Keratinocyte (primary cell): ENCODE measurements around the gene CCR8. TPM values are rescaled to one million over a fixed set of nuclear protein-coding genes. Genes with fewer than 3 reads are reported as not detected.

Source experiments
- DNase-seq: peaks from one replicate; pipeline ENCODE4 v3.0.0-alpha.2; 2011; ENCODE audit warnings: low read depth, missing footprints, low spot score
- FAIRE-seq: peaks from 2 replicates; lab custom pipeline; 2011; peaks lifted over from hg19 to GRCh38; lab: Jason Lieb, UNC
- H2AFZ ChIP-seq: 2 replicates; pipeline ENCODE4 v1.6.0; 2012; ENCODE audit warnings: low read length, control low read depth, inconsistent platforms; ENCODE audit not compliant: control insufficient read depth
- H3K27ac ChIP-seq: 2 replicates; pipeline ENCODE4 v1.5.1; 2011; ENCODE audit warnings: low read length; ENCODE audit not compliant: control insufficient read depth, insufficient read depth
- H3K27me3 ChIP-seq: 3 replicates; pipeline ENCODE4 v1.6.0; 2011; ENCODE audit warnings: low read length; ENCODE audit not compliant: control insufficient read depth, insufficient read depth; ENCODE audit errors: extremely low read depth
- H3K36me3 ChIP-seq, 2 experiments: 2 replicates in 1 of 2; 3 replicates in 1 of 2; pipeline ENCODE4 v1.5.1; 2011; ENCODE audit warnings: low read length in 2 of 2, mild to moderate bottlenecking in 1 of 2; ENCODE audit not compliant: control insufficient read depth in 2 of 2, insufficient read depth in 2 of 2; ENCODE audit errors: extremely low read depth in 1 of 2
- H3K4me1 ChIP-seq: 3 replicates; pipeline ENCODE4 v1.5.1; 2011; ENCODE audit warnings: low read length; ENCODE audit not compliant: control insufficient read depth, insufficient read depth; ENCODE audit errors: extremely low read depth
- H3K4me2 ChIP-seq: 3 replicates; pipeline ENCODE4 v1.6.0; 2011; ENCODE audit warnings: low read depth, low read length; ENCODE audit not compliant: control insufficient read depth, insufficient read depth; ENCODE audit errors: extremely low read depth
- H3K4me3 ChIP-seq, 3 experiments: fragments of 200-600 bp in 1 of 3; sonication (generic) in 1 of 3; 2 replicates in 2 of 3; 3 replicates in 1 of 3; pipeline ENCODE4 v1.5.1; 2011 to 2016; ENCODE audit warnings: low read length in 3 of 3, mild to moderate bottlenecking in 3 of 3, control low read depth in 2 of 3, inconsistent platforms in 1 of 3, low read depth in 1 of 3, mixed read lengths in 1 of 3, mixed run types in 1 of 3, moderate library complexity in 1 of 3; ENCODE audit not compliant: control insufficient read depth in 2 of 3, insufficient read depth in 2 of 3; ENCODE audit errors: extremely low read depth in 1 of 3
- H3K79me2 ChIP-seq: 2 replicates; pipeline ENCODE4 v1.6.0; 2012; ENCODE audit warnings: low read length; ENCODE audit not compliant: control insufficient read depth, insufficient read depth
- H3K9ac ChIP-seq: 3 replicates; pipeline ENCODE4 v1.6.0; 2011; ENCODE audit warnings: low read length; ENCODE audit not compliant: control insufficient read depth, insufficient read depth; ENCODE audit errors: extremely low read depth
- H3K9me1 ChIP-seq: 3 replicates; pipeline ENCODE4 v1.6.0; 2011; ENCODE audit warnings: low read length; ENCODE audit not compliant: control insufficient read depth, insufficient read depth; ENCODE audit errors: extremely low read depth
- H3K9me3 ChIP-seq: 2 replicates; pipeline ENCODE4 v1.5.1; 2012; ENCODE audit warnings: low read depth, low read length; ENCODE audit not compliant: control insufficient read depth
- H4K20me1 ChIP-seq: 3 replicates; pipeline ENCODE4 v1.6.0; 2011; ENCODE audit warnings: low read length; ENCODE audit not compliant: control insufficient read depth, insufficient read depth; ENCODE audit errors: extremely low read depth
- EZH2 ChIP-seq: IDR thresholded peaks from one replicate; pipeline ENCODE4 v1.6.1; 2012; ENCODE audit warnings: inconsistent platforms, mild to moderate bottlenecking, low read length, moderate library complexity
- dilution Hi-C: fragments of 300-500 bp; cut with MboI; formaldehyde crosslinking; loops from one replicate; pipeline ENCODE4 v1.7.0; 2020; ENCODE audit warnings: low sequenced_read_pairs; ENCODE audit not compliant: extremely low pct_ligation_motif_present
- polyA plus RNA-seq, 5 experiments: library from polyadenylated mRNA; depleted of rRNA in 3 of 5; stranded (reverse) in 3 of 5; stranded (forward) in 1 of 5; unstranded in 1 of 5; fragments of >200 nt; gene quantifications; 1 replicate in 1 of 5; 2 replicates in 3 of 5; 3 replicates in 1 of 5; pipeline versions ENCODE4 v1.2.1 to v1.2.3, GENCODE V29; 2011 to 2012; ENCODE audit warnings: missing spikeins in 2 of 5, low read depth in 1 of 5, low replicate concordance in 1 of 5
- TF ChIP-seq, protein P1 (sequence below), 3 experiments: IDR thresholded peaks in 1 of 3; conservative IDR thresholded peaks in 1 of 3; optimal IDR thresholded peaks in 1 of 3; 2 replicates in 2 of 3; 3 replicates in 1 of 3; pipeline versions ENCODE3 to v1.5.1; 2011; ENCODE audit warnings: low read length in 3 of 3, mild to moderate bottlenecking in 3 of 3, moderate library complexity in 2 of 3, control low read depth in 1 of 3, inconsistent platforms in 1 of 3; ENCODE audit not compliant: insufficient read depth in 2 of 3; ENCODE audit errors: extremely low read depth in 1 of 3

Gene CCR8
- polyA plus RNA-seq, 1 donor (not counting 4 experiments of a cell fraction or from before 2014, with no cell fraction given): not detected

DNA sequence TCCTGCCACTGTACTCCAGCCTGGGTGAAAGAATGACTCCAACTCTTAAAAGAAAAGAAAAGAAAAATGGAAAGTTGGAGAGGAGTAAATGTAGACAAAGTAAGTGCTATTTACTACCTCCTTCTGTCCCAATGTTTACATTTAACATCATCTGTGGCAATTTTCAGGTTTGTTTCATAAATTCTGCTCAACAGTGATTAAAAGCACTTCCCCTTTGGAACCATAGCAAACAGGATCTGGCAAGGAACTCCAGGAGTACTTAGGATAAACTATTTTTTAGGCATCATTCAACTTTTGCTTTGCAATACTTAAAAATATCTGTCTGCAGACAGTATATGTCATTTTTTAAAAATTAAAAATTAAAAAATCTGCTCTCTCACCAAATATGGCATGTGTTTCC, 44.2 kb upstream of the CCR8 start:
- TF ChIP-seq, protein P1, sequence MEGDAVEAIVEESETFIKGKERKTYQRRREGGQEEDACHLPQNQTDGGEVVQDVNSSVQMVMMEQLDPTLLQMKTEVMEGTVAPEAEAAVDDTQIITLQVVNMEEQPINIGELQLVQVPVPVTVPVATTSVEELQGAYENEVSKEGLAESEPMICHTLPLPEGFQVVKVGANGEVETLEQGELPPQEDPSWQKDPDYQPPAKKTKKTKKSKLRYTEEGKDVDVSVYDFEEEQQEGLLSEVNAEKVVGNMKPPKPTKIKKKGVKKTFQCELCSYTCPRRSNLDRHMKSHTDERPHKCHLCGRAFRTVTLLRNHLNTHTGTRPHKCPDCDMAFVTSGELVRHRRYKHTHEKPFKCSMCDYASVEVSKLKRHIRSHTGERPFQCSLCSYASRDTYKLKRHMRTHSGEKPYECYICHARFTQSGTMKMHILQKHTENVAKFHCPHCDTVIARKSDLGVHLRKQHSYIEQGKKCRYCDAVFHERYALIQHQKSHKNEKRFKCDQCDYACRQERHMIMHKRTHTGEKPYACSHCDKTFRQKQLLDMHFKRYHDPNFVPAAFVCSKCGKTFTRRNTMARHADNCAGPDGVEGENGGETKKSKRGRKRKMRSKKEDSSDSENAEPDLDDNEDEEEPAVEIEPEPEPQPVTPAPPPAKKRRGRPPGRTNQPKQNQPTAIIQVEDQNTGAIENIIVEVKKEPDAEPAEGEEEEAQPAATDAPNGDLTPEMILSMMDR (optimal IDR thresholded peaks at IDR 0.05 in 1 of 3, IDR thresholded peaks at IDR 0.05 in 1 of 3, conservative IDR thresholded peaks at IDR 0.05 in 1 of 3; ENCODE audit: extremely low read depth in 1 of 3, insufficient read depth in 2 of 3, low read length in 3 of 3): no peak
- TF ChIP-seq EZH2: no peak
- no peak overlapping the region for H3K9ac ChIP-seq
- H3K9me1 ChIP-seq: no peaks in the 10 kb centered on the region
- no peaks in the 10 kb centered on the region for H3K4me1 ChIP-seq
- dilution Hi-C loops: no loop called here
- H3K9me3 ChIP-seq: no peaks in the 10 kb centered on the region
- H3K79me2 ChIP-seq: no peaks in the 10 kb centered on the region
- H2AFZ ChIP-seq: no peak overlapping the region
- H4K20me1 ChIP-seq: no peaks in the 10 kb centered on the region
- H3K4me2 ChIP-seq: no peak overlapping the region
- no peaks in the 10 kb centered on the region for H3K27me3 ChIP-seq
- FAIRE-seq (no peak), DNase-seq (no peak)
- no peaks in the 10 kb centered on the region for H3K36me3 ChIP-seq
- H3K4me3 ChIP-seq: no peak overlapping the region
- H3K27ac ChIP-seq: no peak overlapping the region

DNA sequence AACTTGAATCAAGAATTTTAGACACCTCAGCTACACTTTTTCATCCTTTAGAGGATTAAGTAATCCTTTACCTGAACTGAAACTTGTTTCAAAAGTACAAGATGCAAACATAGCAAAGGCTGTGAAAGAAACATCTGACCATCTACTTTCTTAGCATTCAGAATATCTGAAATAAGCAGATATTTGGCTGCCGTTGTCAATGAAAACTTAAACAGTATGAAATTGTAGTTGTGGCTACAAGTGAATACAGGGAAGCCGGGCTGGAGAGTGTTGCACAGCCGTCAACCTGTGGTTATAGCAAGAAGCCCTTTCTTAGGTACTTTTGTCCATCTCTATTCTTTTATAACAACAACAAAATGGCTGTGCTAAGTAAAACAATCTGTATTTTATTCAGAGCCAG, 42.7 kb upstream of the CCR8 start:
- no peak for FAIRE-seq
- no peaks in the 10 kb centered on the region for H3K4me1 ChIP-seq
- TF ChIP-seq EZH2: no peak
- TF ChIP-seq, protein P1 (optimal IDR thresholded peaks at IDR 0.05 in 1 of 3, IDR thresholded peaks at IDR 0.05 in 1 of 3, conservative IDR thresholded peaks at IDR 0.05 in 1 of 3; ENCODE audit: extremely low read depth in 1 of 3, insufficient read depth in 2 of 3, low read length in 3 of 3): no peak
- H2AFZ ChIP-seq: no peak overlapping the region
- H3K4me2 ChIP-seq: no peak overlapping the region
- no peaks in the 10 kb centered on the region for H3K9me1 ChIP-seq
- H3K36me3 ChIP-seq: no peaks in the 10 kb centered on the region
- no peak overlapping the region for H3K27ac ChIP-seq
- no peak for DNase-seq
- H3K9me3 ChIP-seq: no peaks in the 10 kb centered on the region
- dilution Hi-C loops: no loop called here
- no peaks in the 10 kb centered on the region for H3K27me3 ChIP-seq
- no peaks in the 10 kb centered on the region for H3K79me2 ChIP-seq
- no peak overlapping the region for H3K9ac ChIP-seq
- no peaks in the 10 kb centered on the region for H4K20me1 ChIP-seq
- H3K4me3 ChIP-seq: no peak overlapping the region
